Endothelial cell of umbilical vein (primary cell): ENCODE results near the gene VHLL. TPM values are rescaled to one million over a fixed set of nuclear protein-coding genes. Genes with fewer than 3 reads are reported as not detected.

Experiments
- BruUV-seq: library from RNA; stranded (reverse); fragments of 400-500 nt; replicated peaks from 2 replicates; lab custom pipeline; 2021; lab: Mats Ljungman, UMichigan
- CTCF ChIA-PET: fragments of 300-600, 350-600 bp; sonication (Branson Sonifier 250); formaldehyde crosslinking; loops from one replicate; lab custom pipeline; 2021; ENCODE audit warnings: antibody characterized with exemption, inconsistent platforms; lab: Charles Lee
- POLR2A ChIA-PET: fragments of 300-600, 350-600 bp; sonication (Branson Sonifier 250); formaldehyde crosslinking; loops from one replicate; lab custom pipeline; 2021; ENCODE audit warnings: antibody characterized with exemption, inconsistent platforms; lab: Charles Lee
- DNase-seq: peaks from one replicate; pipeline ENCODE4 v3.0.0-alpha.2; 2011; ENCODE audit warnings: low read depth, low spot score
- FAIRE-seq: peaks from 2 replicates; lab custom pipeline; 2011; peaks lifted over from hg19 to GRCh38; lab: Jason Lieb, UNC
- H2AFZ ChIP-seq: 2 replicates; pipeline ENCODE4 v1.6.0; 2012; ENCODE audit warnings: low read depth, low read length, control low read depth, inconsistent platforms
- H3K27ac ChIP-seq: 2 replicates; pipeline ENCODE4 v1.5.1; 2011; ENCODE audit warnings: low read depth, mild to moderate bottlenecking, control low read depth, low read length, moderate library complexity; ENCODE audit not compliant: insufficient read depth
- H3K27me3 ChIP-seq, 2 experiments: 2 replicates each; pipeline versions ENCODE4 v1.6.0 to v1.6.1; 2011; ENCODE audit warnings: low read length in 2 of 2, mixed read lengths in 1 of 2; ENCODE audit not compliant: control insufficient read depth in 2 of 2, insufficient read depth in 2 of 2
- H3K36me3 ChIP-seq, 2 experiments: 2 replicates in 1 of 2; 3 replicates in 1 of 2; pipeline ENCODE4 v1.5.1; 2011; ENCODE audit warnings: low read length in 2 of 2, mild to moderate bottlenecking in 1 of 2, moderate library complexity in 1 of 2; ENCODE audit not compliant: control insufficient read depth in 2 of 2, insufficient read depth in 2 of 2; ENCODE audit errors: extremely low read depth in 1 of 2
- H3K4me1 ChIP-seq: 3 replicates; pipeline ENCODE4 v1.5.1; 2011; ENCODE audit warnings: mild to moderate bottlenecking, low read length; ENCODE audit not compliant: control insufficient read depth, insufficient read depth; ENCODE audit errors: extremely low read depth
- H3K4me2 ChIP-seq: 2 replicates; pipeline ENCODE4 v1.6.1; 2011; ENCODE audit warnings: low read length, control low read depth, mixed read lengths; ENCODE audit not compliant: insufficient read depth
- H3K4me3 ChIP-seq, 3 experiments: fragments of 200-600 bp in 1 of 3; sonication (generic), shearing (Covaris generic) in 1 of 3; replicated peaks in 1 of 3; 2 replicates each; pipeline ENCODE4 v1.5.1; 2011 to 2016; ENCODE audit warnings: control low read depth in 3 of 3, low read length in 3 of 3, mild to moderate bottlenecking in 2 of 3, inconsistent platforms in 1 of 3, low read depth in 1 of 3, moderate library complexity in 1 of 3; ENCODE audit not compliant: insufficient read depth in 1 of 3
- H3K79me2 ChIP-seq: 2 replicates; pipeline ENCODE4 v1.6.0; 2012; ENCODE audit warnings: low read length, inconsistent platforms; ENCODE audit not compliant: control insufficient read depth, insufficient read depth
- H3K9ac ChIP-seq: replicated peaks from 2 replicates; pipeline ENCODE3; 2011; ENCODE audit warnings: low read length, control low read depth; ENCODE audit not compliant: insufficient read depth; ENCODE audit errors: extremely low read depth
- H3K9me1 ChIP-seq: replicated peaks from 3 replicates; pipeline ENCODE4 v1.6.0; 2011; ENCODE audit warnings: mild to moderate bottlenecking, low read length; ENCODE audit not compliant: control insufficient read depth, insufficient read depth; ENCODE audit errors: extremely low read depth
- H3K9me3 ChIP-seq: replicated peaks from 2 replicates; pipeline ENCODE4 v1.5.1; 2012; ENCODE audit warnings: low read length, inconsistent platforms; ENCODE audit not compliant: control insufficient read depth, insufficient read depth
- H4K20me1 ChIP-seq: replicated peaks from 2 replicates; pipeline ENCODE3; 2011; ENCODE audit warnings: mild to moderate bottlenecking, low read length; ENCODE audit not compliant: control insufficient read depth, insufficient read depth; ENCODE audit errors: extremely low read depth
- CTCF ChIP-seq, 2 donors: IDR thresholded peaks; 1 replicate in 1 of 2; 2 replicates in 1 of 2; pipeline ENCODE4 v1.5.1; 2011; ENCODE audit warnings: low read length in 2 of 2, mild to moderate bottlenecking in 2 of 2, moderate library complexity in 2 of 2, control low read depth in 1 of 2, inconsistent platforms in 1 of 2, low read depth in 1 of 2; ENCODE audit not compliant: insufficient read depth in 1 of 2; ENCODE audit errors: extremely low read depth in 1 of 2
- EZH2 ChIP-seq: IDR thresholded peaks from 2 replicates; pipeline ENCODE4 v1.6.1; 2012; ENCODE audit warnings: borderline replicate concordance, low read depth, mild to moderate bottlenecking, moderate library complexity, low read length, inconsistent platforms; ENCODE audit not compliant: severe bottlenecking
- FOS ChIP-seq: IDR thresholded peaks from 2 replicates; pipeline ENCODE4 v1.6.1; 2011; ENCODE audit warnings: mild to moderate bottlenecking, low read length, moderate library complexity, borderline replicate concordance; ENCODE audit not compliant: insufficient read depth
- GATA2 ChIP-seq: IDR thresholded peaks from 2 replicates; pipeline ENCODE4 v1.7.0; 2011; ENCODE audit warnings: low read depth, mild to moderate bottlenecking, moderate library complexity, mixed read lengths, low read length; ENCODE audit not compliant: insufficient read length, insufficient read depth
- JUN ChIP-seq: IDR thresholded peaks from 2 replicates; pipeline ENCODE4 v1.6.1; 2011; ENCODE audit warnings: borderline replicate concordance, low read depth; ENCODE audit not compliant: insufficient read length, insufficient read depth
- MYC ChIP-seq: IDR thresholded peaks from one replicate; pipeline ENCODE4 v1.6.1; 2011; ENCODE audit warnings: mild to moderate bottlenecking, low read depth, low read length
- POLR2A ChIP-seq: IDR thresholded peaks from 2 replicates; pipeline ENCODE4 v1.6.1; 2012; ENCODE audit warnings: low read depth, mild to moderate bottlenecking, control low read depth, low read length
- POLR2AphosphoS5 ChIP-seq: IDR thresholded peaks from 2 replicates; pipeline ENCODE4 v1.6.1; 2012; ENCODE audit warnings: low read depth, mild to moderate bottlenecking, control low read depth, low read length, moderate library complexity; ENCODE audit not compliant: insufficient read depth
- dilution Hi-C: fragments of 300-500 bp; cut with MboI; formaldehyde crosslinking; loops from one replicate; pipeline ENCODE4 v1.15.0; 2019; ENCODE audit warnings: low sequenced_read_pairs; ENCODE audit not compliant: extremely low pct_ligation_motif_present
- intact Hi-C: fragments of 100-400 bp; cut with micrococcal nuclease; formaldehyde crosslinking; loops from one replicate; pipeline ENCODE4 v1.10.0; 2022
- polyA plus RNA-seq, 4 experiments: library from polyadenylated mRNA; depleted of rRNA in 3 of 4; stranded (reverse) in 3 of 4; unstranded in 1 of 4; fragments of >200 nt; gene quantifications; 2 replicates each; pipeline versions ENCODE4 v1.2.1 to v1.2.3, GENCODE V29; 2011 to 2012; ENCODE audit warnings: missing spikeins in 1 of 4
- total RNA-seq: library from RNA; stranded (reverse); gene quantifications from 2 replicates; pipeline ENCODE4 v1.2.3, GENCODE V29; 2021
- TF ChIP-seq, protein P1 (sequence below): IDR thresholded peaks from 2 replicates; pipeline ENCODE4 v1.6.1; 2011; ENCODE audit not compliant: insufficient read depth, insufficient read length

Gene VHLL
- total and polyA plus RNA-seq, 2 donors (not counting 3 experiments of a cell fraction or from before 2014, with no cell fraction given): 0.73 TPM; not detected in 1

DNA sequence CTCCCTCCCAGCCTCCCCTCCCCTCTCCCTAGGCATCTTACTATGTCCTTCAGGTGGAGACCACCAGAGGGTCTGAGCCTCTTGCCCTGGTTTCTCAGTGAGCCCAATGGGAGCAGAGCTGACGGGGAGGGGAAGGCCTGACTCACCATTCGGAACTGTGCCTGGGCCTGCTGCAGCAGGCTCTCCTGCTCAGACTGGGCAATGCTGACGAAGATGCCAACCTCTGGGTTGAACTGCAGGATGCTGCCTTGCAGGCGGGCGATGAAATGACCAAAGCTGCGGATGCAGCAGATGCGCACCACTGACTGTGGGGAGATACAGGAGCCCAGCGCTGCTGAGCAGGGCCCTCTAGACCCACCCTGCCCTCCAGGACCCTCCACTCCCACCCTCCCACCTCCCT is 40.2 kb downstream of the VHLL start:
- POLR2A ChIA-PET: interaction anchor here (0.7 kb wide), 1 partner anchor 10 kb away, joined by 3 read pairs; no protein-coding TSS in a partner anchor

More for the DNA sequence above, 40.2 kb downstream of the VHLL start:
- TF ChIP-seq FOS (no peak), POLR2AphosphoS5 (no peak), GATA2 (no peak), POLR2A (no peak), EZH2 (no peak), MYC (no peak), JUN (no peak), CTCF (IDR thresholded peaks at IDR 0.05; ENCODE audit: extremely low read depth in 1 of 2, insufficient read depth in 1 of 2, low read depth in 1 of 2, low read length in 2 of 2) (no peak)
- TF ChIP-seq, protein P1, sequence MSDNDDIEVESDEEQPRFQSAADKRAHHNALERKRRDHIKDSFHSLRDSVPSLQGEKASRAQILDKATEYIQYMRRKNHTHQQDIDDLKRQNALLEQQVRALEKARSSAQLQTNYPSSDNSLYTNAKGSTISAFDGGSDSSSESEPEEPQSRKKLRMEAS: no peak
- no peak overlapping the region for H3K27ac ChIP-seq
- BruUV-seq: no TSS peak
- no peak overlapping the region for H2AFZ ChIP-seq
- H3K79me2 ChIP-seq: no peaks in the 10 kb centered on the region
- peaks cover 21 to 63% of the 10 kb centered on the region in 2 experiments for H3K36me3 ChIP-seq
- CTCF ChIA-PET: interaction anchor here (1.3 to 1.4 kb wide), 2 partner anchors 61 to 113 kb away, joined by 5 to 6 read pairs; no protein-coding TSS in a partner anchor
- no peak overlapping the region for H3K9ac ChIP-seq
- DNase-seq (no peak), FAIRE-seq (no peak)
- H3K4me2 ChIP-seq: no peak overlapping the region
- H3K4me1 ChIP-seq: no peaks in the 10 kb centered on the region
- intact Hi-C loops: no loop called here
- H3K9me3 ChIP-seq: no peaks in the 10 kb centered on the region
- H3K27me3 ChIP-seq: no peaks in the 10 kb centered on the region
- dilution Hi-C loops: no loop called here
- H3K4me3 ChIP-seq: no peak overlapping the region
- H3K9me1 ChIP-seq: no peaks in the 10 kb centered on the region
- H4K20me1 ChIP-seq: no peaks in the 10 kb centered on the region
